ENCODE measurements around the gene C10orf53. TPM values are rescaled to one million over a fixed set of nuclear protein-coding genes. Genes with fewer than 3 reads are reported as not detected.
"Not testable (repeated sequence)": the region's sequence is repeated elsewhere in the genome, so short reads cannot be mapped to it uniquely, and the experiment has no call there.

Gene C10orf53
- total and polyA plus RNA-seq, 4 donors, result not detected

- ATAC-seq (ENCODE audit: low FRiP score) (no peak), DNase-seq (no peak)
- 80 to 81% methylated on average over 6 of the region's 6 CpGs for WGBS, 2 donors
- H3K4me3 ChIP-seq (ENCODE audit: low read length in 2 of 2), result no peak overlapping the region
- H3K27me3 ChIP-seq (ENCODE audit: control insufficient read depth in 1 of 2, insufficient read depth in 2 of 2, low read length in 1 of 2), result no peaks in the 10 kb centered on the region
- H3K4me1 ChIP-seq (ENCODE audit: control insufficient read depth in 1 of 2, insufficient read depth in 2 of 2, low read length in 2 of 2), result no peaks in the 10 kb centered on the region
- H3K27ac ChIP-seq (ENCODE audit: low read depth in 1 of 2, low read length in 2 of 2), result no peak overlapping the region
- intact Hi-C loops (cut with DNase I), result no loop called here
- no peaks in the 10 kb centered on the region for H3K36me3 ChIP-seq (ENCODE audit: control insufficient read depth in 1 of 2, insufficient read depth in 2 of 2, low read length in 1 of 2)
- peaks cover 3% of the 10 kb centered on the region for H3K9me3 ChIP-seq (ENCODE audit: control insufficient read depth, low read length)
Measured at GRCh38 chr10:49710966-49711365, 31.5 kb downstream of the C10orf53 start.

GRCh38 chr10:49711481-49711880, 32.0 kb downstream of the C10orf53 start:
- Histone ChIP-seq H3K4me1 (ENCODE audit: control insufficient read depth in 1 of 2, insufficient read depth in 2 of 2, low read length in 2 of 2) (no peaks in the 10 kb centered on the region), H3K36me3 (ENCODE audit: control insufficient read depth in 1 of 2, insufficient read depth in 2 of 2, low read length in 1 of 2) (no peaks in the 10 kb centered on the region), H3K27ac (ENCODE audit: low read depth in 1 of 2, low read length in 2 of 2) (no peak overlapping the region), H3K9me3 (ENCODE audit: control insufficient read depth, low read length) (peaks cover 3% of the 10 kb centered on the region), H3K4me3 (ENCODE audit: low read length in 2 of 2) (no peak overlapping the region), H3K27me3 (ENCODE audit: control insufficient read depth in 1 of 2, insufficient read depth in 2 of 2, low read length in 1 of 2) (no peaks in the 10 kb centered on the region)
- intact Hi-C loops (cut with DNase I), result no loop called here
- no peak for ATAC-seq (ENCODE audit: low FRiP score)
- 62 to 66% methylated on average over 8 of the region's 8 CpGs for WGBS, 2 donors
- no peak for DNase-seq

DNA sequence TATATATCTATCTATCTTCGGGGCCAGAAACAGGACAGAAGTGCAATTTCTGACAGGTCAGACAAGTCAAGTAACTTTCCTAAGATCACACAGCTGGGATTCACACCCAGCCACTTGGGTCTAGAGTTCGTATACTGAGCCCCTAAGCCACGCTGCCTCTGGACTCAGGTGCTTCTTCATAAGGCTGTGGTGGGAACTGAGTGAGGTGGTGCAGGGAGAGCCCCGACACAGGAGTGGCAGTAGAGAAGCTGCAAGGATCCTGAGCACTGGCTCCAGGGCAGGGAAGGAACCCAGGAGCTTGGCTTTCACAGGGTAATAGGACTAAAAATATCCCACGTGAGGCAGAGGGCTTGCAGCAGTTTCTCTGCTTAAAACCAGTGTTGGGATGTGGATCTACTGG, 33.8 kb downstream of the C10orf53 start:
- no peaks in the 10 kb centered on the region for H3K4me1 ChIP-seq (ENCODE audit: control insufficient read depth in 1 of 2, insufficient read depth in 2 of 2, low read length in 2 of 2)
- ATAC-seq (ENCODE audit: low FRiP score), result no peak
- H3K27me3 ChIP-seq (ENCODE audit: control insufficient read depth in 1 of 2, insufficient read depth in 2 of 2, low read length in 1 of 2), result no peaks in the 10 kb centered on the region
- no peak for DNase-seq
- no peaks in the 10 kb centered on the region for H3K36me3 ChIP-seq (ENCODE audit: control insufficient read depth in 1 of 2, insufficient read depth in 2 of 2, low read length in 1 of 2)
- 66 to 75% methylated on average over 5 of the region's 5 CpGs for WGBS, 2 donors
- peaks cover 3% of the 10 kb centered on the region for H3K9me3 ChIP-seq (ENCODE audit: control insufficient read depth, low read length)
- H3K4me3 ChIP-seq (ENCODE audit: low read length in 2 of 2), result no peak overlapping the region
- intact Hi-C loops (cut with DNase I), result no loop called here
- no peak overlapping the region for H3K27ac ChIP-seq (ENCODE audit: low read depth in 1 of 2, low read length in 2 of 2)

DNA sequence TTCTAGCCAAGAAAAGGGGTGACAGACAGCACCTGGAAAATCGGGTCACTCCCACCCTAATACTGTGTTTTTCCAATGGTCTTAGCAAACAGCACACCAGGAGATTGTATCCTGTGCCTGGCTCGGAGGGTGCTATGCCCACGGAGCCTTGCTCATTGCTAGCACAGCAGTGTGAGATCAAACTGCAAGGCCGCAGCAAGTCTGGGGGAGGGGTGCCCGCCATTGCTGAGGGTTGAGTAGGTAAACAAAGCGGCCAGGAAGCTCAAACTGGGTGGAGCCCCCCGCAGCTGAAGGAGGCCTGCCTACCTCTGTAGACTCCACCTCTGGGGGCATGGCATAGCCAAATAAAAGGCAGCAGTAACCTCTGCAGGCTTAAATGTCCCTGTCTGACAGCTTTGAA, 35.7 kb downstream of the C10orf53 start:
- H3K27me3 ChIP-seq (ENCODE audit: control insufficient read depth in 1 of 2, insufficient read depth in 2 of 2, low read length in 1 of 2); H3K27ac ChIP-seq (ENCODE audit: low read depth in 1 of 2, low read length in 2 of 2); intact Hi-C loops (cut with DNase I); H3K4me1 ChIP-seq (ENCODE audit: control insufficient read depth in 1 of 2, insufficient read depth in 2 of 2, low read length in 2 of 2); ATAC-seq (ENCODE audit: low FRiP score); H3K9me3 ChIP-seq (ENCODE audit: control insufficient read depth, low read length); H3K4me3 ChIP-seq (ENCODE audit: low read length in 2 of 2); DNase-seq; H3K36me3 ChIP-seq (ENCODE audit: control insufficient read depth in 1 of 2, insufficient read depth in 2 of 2, low read length in 1 of 2): not testable (repeated sequence)
- WGBS, 2 donors, result 86 to 87% methylated on average over 7 of the region's 7 CpGs

DNA sequence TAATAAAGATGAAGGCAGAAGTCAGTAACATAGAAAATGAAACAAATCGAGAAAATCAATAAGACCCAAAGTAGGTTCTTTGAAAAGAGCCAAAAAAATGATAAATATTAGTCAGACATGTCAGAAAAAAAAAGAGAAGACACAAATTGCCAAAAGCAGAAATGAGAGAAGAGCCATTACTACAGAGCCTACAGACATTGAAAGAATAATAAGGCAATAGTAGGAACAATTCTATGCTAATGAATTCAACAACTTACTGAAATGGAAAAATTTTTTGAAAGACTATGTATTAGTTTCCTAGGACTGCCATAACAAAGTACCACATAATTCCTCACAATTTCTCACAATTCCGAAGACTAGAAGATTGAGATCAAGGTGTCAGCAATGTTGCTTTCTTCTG, 47.1 kb downstream of the C10orf53 start:
- intact Hi-C loops (cut with DNase I), result no loop called here
- no peaks in the 10 kb centered on the region for H3K27me3 ChIP-seq (ENCODE audit: control insufficient read depth in 1 of 2, insufficient read depth in 2 of 2, low read length in 1 of 2)
- no peak overlapping the region for H3K27ac ChIP-seq (ENCODE audit: low read depth in 1 of 2, low read length in 2 of 2)
- no peak overlapping the region for H3K4me3 ChIP-seq (ENCODE audit: low read length in 2 of 2)
- DNase-seq, result no peak
- peaks cover 2% of the 10 kb centered on the region for H3K9me3 ChIP-seq (ENCODE audit: control insufficient read depth, low read length)
- 60 to 62% methylated on average over 2 of the region's 2 CpGs for WGBS, 2 donors
- no peaks in the 10 kb centered on the region for H3K36me3 ChIP-seq (ENCODE audit: control insufficient read depth in 1 of 2, insufficient read depth in 2 of 2, low read length in 1 of 2)
- no peaks in the 10 kb centered on the region for H3K4me1 ChIP-seq (ENCODE audit: control insufficient read depth in 1 of 2, insufficient read depth in 2 of 2, low read length in 2 of 2)
- no peak for ATAC-seq (ENCODE audit: low FRiP score)

DNA sequence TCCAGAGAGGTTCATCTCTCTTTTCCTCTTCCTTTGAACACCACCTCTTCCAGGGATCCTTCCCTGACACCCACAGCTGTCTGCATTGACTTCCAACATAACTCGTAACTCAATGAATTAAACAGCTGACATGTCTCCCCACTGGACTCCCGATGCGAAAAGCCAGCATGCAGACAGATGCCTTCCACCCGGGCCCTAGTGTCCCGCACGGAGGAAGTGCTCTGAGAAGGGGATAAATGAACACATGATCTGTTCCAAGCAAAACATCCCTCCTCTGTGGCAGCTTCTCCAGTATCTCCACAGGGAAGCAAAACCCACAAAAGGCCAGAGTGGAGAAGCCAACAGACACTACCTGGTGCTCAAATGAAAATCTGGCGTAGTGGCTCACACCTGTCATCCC, 54.4 kb downstream of the C10orf53 start:
- no peak overlapping the region for H3K4me3 ChIP-seq (ENCODE audit: low read length in 2 of 2)
- 56 to 61% methylated on average over 7 of the region's 7 CpGs for WGBS, 2 donors
- no peaks in the 10 kb centered on the region for H3K4me1 ChIP-seq (ENCODE audit: control insufficient read depth in 1 of 2, insufficient read depth in 2 of 2, low read length in 2 of 2)
- ATAC-seq (ENCODE audit: low FRiP score) (no peak), DNase-seq (no peak)
- H3K27me3 ChIP-seq (ENCODE audit: control insufficient read depth in 1 of 2, insufficient read depth in 2 of 2, low read length in 1 of 2), result no peaks in the 10 kb centered on the region
- no peaks in the 10 kb centered on the region for H3K9me3 ChIP-seq (ENCODE audit: control insufficient read depth, low read length)
- no peak overlapping the region for H3K27ac ChIP-seq (ENCODE audit: low read depth in 1 of 2, low read length in 2 of 2)
- H3K36me3 ChIP-seq (ENCODE audit: control insufficient read depth in 1 of 2, insufficient read depth in 2 of 2, low read length in 1 of 2), result no peaks in the 10 kb centered on the region
- intact Hi-C loops (cut with DNase I), result no loop called here

GRCh38 chr10:49734676-49735075, 55.2 kb downstream of the C10orf53 start:
- no peaks in the 10 kb centered on the region for H3K36me3 ChIP-seq (ENCODE audit: control insufficient read depth in 1 of 2, insufficient read depth in 2 of 2, low read length in 1 of 2)

DNA sequence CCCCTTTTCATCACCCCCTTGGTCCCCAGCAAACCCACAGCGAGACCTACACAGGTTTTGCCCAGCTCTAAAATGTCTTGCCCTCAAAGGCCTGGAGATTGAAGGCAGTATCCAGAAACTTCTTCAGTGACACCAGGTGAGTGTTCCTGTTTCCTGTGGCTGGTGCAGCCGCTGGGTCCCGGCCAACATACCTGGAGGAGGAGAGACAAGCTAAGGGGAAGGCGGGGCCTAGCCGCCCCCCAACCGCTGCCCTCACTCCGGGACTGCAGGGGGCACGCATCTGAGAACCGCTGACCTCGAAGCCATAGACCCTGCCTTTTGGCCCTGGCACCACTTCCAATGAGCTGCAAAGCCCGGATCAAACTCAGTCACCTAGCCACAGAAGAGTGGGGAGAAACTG, 55.7 kb downstream of the C10orf53 start:
- no peak for ATAC-seq (ENCODE audit: low FRiP score)
- peak in 1 of 2 donors; percentile 54 for DNase-seq
- Histone ChIP-seq H3K4me1 (ENCODE audit: control insufficient read depth in 1 of 2, insufficient read depth in 2 of 2, low read length in 2 of 2) (no peaks in the 10 kb centered on the region), H3K4me3 (ENCODE audit: low read length in 2 of 2) (no peak overlapping the region), H3K9me3 (ENCODE audit: control insufficient read depth, low read length) (no peaks in the 10 kb centered on the region), H3K27ac (ENCODE audit: low read depth in 1 of 2, low read length in 2 of 2) (no peak overlapping the region), H3K27me3 (ENCODE audit: control insufficient read depth in 1 of 2, insufficient read depth in 2 of 2, low read length in 1 of 2) (no peaks in the 10 kb centered on the region), H3K36me3 (ENCODE audit: control insufficient read depth in 1 of 2, insufficient read depth in 2 of 2, low read length in 1 of 2) (no peaks in the 10 kb centered on the region)
- WGBS, 2 donors, result 65 to 69% methylated on average over 11 of the region's 11 CpGs
- intact Hi-C loops (cut with DNase I), result no loop called here

More at GRCh38 chr10:49734676-49735075, 55.2 kb downstream of the C10orf53 start:
- 78 to 79% methylated on average over 10 of the region's 10 CpGs for WGBS, 2 donors
- intact Hi-C loops (cut with DNase I), result no loop called here
- H3K4me3 ChIP-seq (ENCODE audit: low read length in 2 of 2), result no peak overlapping the region
- H3K4me1 ChIP-seq (ENCODE audit: control insufficient read depth in 1 of 2, insufficient read depth in 2 of 2, low read length in 2 of 2), result no peaks in the 10 kb centered on the region
- DNase-seq, result no peak
- no peaks in the 10 kb centered on the region for H3K9me3 ChIP-seq (ENCODE audit: control insufficient read depth, low read length)
- ATAC-seq (ENCODE audit: low FRiP score), result no peak
- no peaks in the 10 kb centered on the region for H3K27me3 ChIP-seq (ENCODE audit: control insufficient read depth in 1 of 2, insufficient read depth in 2 of 2, low read length in 1 of 2)
- H3K27ac ChIP-seq (ENCODE audit: low read depth in 1 of 2, low read length in 2 of 2), result no peak overlapping the region

GRCh38 chr10:49735848-49736563, 56.6 kb downstream of the C10orf53 start:
- WGBS, 2 donors, result 92 to 94% methylated on average over 22 to 23 of the region's 23 CpGs
- no peaks in the 10 kb centered on the region for H3K27me3 ChIP-seq (ENCODE audit: control insufficient read depth in 1 of 2, insufficient read depth in 2 of 2, low read length in 1 of 2)
- no peak overlapping the region for H3K4me3 ChIP-seq (ENCODE audit: low read length in 2 of 2)
- H3K9me3 ChIP-seq (ENCODE audit: control insufficient read depth, low read length), result no peaks in the 10 kb centered on the region
- H3K4me1 ChIP-seq (ENCODE audit: control insufficient read depth in 1 of 2, insufficient read depth in 2 of 2, low read length in 2 of 2), result no peaks in the 10 kb centered on the region
- ATAC-seq (ENCODE audit: low FRiP score) (no peak), DNase-seq (peak in 1 of 2 donors; percentile 71)
- intact Hi-C loops (cut with DNase I), result no loop called here
- no peak overlapping the region for H3K27ac ChIP-seq (ENCODE audit: low read depth in 1 of 2, low read length in 2 of 2)
- H3K36me3 ChIP-seq (ENCODE audit: control insufficient read depth in 1 of 2, insufficient read depth in 2 of 2, low read length in 1 of 2), result no peaks in the 10 kb centered on the region

Measured in aorta (tissue), 5 donors.